ENCODE data around the gene POLE. TPM values are rescaled to one million over a fixed set of nuclear protein-coding genes. Genes with fewer than 3 reads are reported as not detected.

Gene POLE
- total RNA-seq, 1 experiment from 2014 or later = 62.9 TPM

DNA sequence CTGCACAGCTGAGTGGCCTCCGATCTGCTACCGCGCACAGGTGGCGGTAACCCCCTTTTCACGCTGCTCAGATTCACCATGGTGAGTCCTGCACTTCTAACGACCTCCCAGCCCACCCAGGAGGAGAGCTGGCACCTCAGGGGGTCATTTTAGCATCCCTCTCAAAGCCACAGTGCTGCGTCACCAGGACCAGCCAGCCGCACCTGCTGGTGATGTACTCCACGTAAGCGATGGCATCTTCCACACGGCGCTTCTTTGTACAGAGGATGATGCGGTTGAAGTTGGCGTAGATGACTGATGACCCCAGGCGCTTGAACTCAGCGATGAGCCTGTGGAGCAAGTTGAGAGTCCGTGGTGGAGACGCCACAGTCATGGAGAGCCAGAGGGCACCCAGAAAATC is 49.3 kb downstream of the POLE start:
- H3K9me2 ChIP-seq (ENCODE audit: insufficient read depth) = no peaks in the 10 kb centered on the region
- H2AFZ ChIP-seq = no peak overlapping the region
- CTCF ChIA-PET = no interaction called here
- H3F3A ChIP-seq (ENCODE audit: insufficient read depth, low read depth) = no peaks in the 10 kb centered on the region; the same call in 1 of the 2 replicates
- no peak overlapping the region for H3K27ac ChIP-seq
- H3K4me2 ChIP-seq = no peak overlapping the region
- TF ChIP-seq CTCF (conservative IDR thresholded peaks at IDR 0.05) = no peak
- no peak for TF ChIP-seq EZH2 (IDR thresholded peaks at IDR 0.05; ENCODE audit: low read depth)
- no peaks in the 10 kb centered on the region for H3K9me3 ChIP-seq (ENCODE audit: insufficient read depth, low read depth)
- POLR2A ChIA-PET (ENCODE audit: unreplicated experiment) = no interaction called here
- no peaks in the 10 kb centered on the region for H3K4me1 ChIP-seq (replicated peaks; ENCODE audit: insufficient read depth)
- no peaks in the 10 kb centered on the region for H3K79me2 ChIP-seq (ENCODE audit: low read depth)
- no peaks in the 10 kb centered on the region for H4K20me1 ChIP-seq (ENCODE audit: insufficient read depth)
- H3K36me3 ChIP-seq (ENCODE audit: low read depth) = peaks cover 6% of the 10 kb centered on the region; the same call in 1 of the 2 replicates
- H3K4me3 ChIP-seq = no peak overlapping the region
- intact Hi-C loops (cut with micrococcal nuclease; ENCODE audit: unreplicated experiment) = loop anchor here (1.0 kb wide), 1 partner anchor 38 kb away; no protein-coding TSS in a partner anchor
- no peaks in the 10 kb centered on the region for H3K27me3 ChIP-seq (ENCODE audit: insufficient read depth, low read depth)
- no TSS peak for BruUV-seq (replicated peaks)
- DNase-seq = no peak

DNA sequence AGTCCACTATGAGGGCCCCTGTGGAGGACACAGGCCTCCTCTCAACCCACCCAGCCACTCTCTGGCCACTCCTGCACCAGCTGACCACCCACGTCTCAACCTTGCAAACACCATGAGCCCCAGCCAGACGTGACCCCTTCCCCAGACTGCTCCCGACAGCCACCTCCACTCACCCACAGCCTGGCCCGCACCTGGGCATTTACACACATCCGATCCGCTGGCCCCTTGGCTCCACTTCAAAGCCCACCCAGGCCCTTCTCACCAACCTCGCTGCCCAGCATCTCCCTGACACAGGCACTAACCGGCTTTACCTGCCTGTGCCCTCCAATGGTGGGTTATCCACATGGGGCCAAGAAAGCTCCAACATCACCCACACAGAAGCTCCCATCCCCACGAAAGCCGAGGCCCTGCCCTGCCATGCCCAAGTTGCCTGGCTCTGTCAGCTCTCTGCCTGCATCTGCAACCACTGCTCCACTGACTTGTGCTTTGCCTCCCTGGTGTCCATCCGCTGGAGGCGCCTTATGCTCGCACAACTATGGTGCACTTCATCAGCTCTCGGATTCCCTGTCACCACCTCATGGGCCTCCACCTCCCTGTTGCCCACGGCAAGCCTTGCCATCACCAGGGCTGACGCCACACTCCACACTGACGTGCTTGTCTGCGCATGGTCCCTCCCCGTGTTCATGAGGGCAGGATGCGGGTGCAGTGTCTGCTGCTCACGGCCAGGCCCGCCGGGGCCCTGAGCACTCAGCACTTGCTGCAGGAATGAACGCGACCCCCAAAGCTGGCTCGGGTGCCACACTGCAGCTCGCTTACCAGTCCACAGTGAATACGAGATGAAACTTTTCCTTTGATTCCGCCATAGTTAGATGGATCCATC is 51.8 kb downstream of the POLE start:
- Histone ChIP-seq H3K4me2 (no peak overlapping the region), H2AFZ (no peak overlapping the region), H3K79me2 (ENCODE audit: low read depth) (no peaks in the 10 kb centered on the region), H3K4me1 (replicated peaks; ENCODE audit: insufficient read depth) (no peaks in the 10 kb centered on the region), H3K36me3 (ENCODE audit: low read depth) (peaks cover 12% of the 10 kb centered on the region), H3F3A (ENCODE audit: insufficient read depth, low read depth) (no peaks in the 10 kb centered on the region; the same call in 1 of the 2 replicates), H4K20me1 (ENCODE audit: insufficient read depth) (no peaks in the 10 kb centered on the region), H3K4me3 (no peak overlapping the region), H3K27me3 (ENCODE audit: insufficient read depth, low read depth) (no peaks in the 10 kb centered on the region), H3K9me2 (ENCODE audit: insufficient read depth) (no peaks in the 10 kb centered on the region), H3K27ac (no peak overlapping the region), H3K9me3 (ENCODE audit: insufficient read depth, low read depth) (no peaks in the 10 kb centered on the region)
- POLR2A ChIA-PET (ENCODE audit: unreplicated experiment) = interaction anchor here (0.5 kb wide), 1 partner anchor 704 kb away, joined by 6 read pairs; no protein-coding TSS in a partner anchor
- CTCF ChIA-PET = no interaction called here
- no peak for DNase-seq
- TF ChIP-seq EZH2 (IDR thresholded peaks at IDR 0.05; ENCODE audit: low read depth) = no peak
- no peak for TF ChIP-seq CTCF (conservative IDR thresholded peaks at IDR 0.05)
- intact Hi-C loops (cut with micrococcal nuclease; ENCODE audit: unreplicated experiment) = no loop called here
- BruUV-seq (replicated peaks) = no TSS peak

DNA sequence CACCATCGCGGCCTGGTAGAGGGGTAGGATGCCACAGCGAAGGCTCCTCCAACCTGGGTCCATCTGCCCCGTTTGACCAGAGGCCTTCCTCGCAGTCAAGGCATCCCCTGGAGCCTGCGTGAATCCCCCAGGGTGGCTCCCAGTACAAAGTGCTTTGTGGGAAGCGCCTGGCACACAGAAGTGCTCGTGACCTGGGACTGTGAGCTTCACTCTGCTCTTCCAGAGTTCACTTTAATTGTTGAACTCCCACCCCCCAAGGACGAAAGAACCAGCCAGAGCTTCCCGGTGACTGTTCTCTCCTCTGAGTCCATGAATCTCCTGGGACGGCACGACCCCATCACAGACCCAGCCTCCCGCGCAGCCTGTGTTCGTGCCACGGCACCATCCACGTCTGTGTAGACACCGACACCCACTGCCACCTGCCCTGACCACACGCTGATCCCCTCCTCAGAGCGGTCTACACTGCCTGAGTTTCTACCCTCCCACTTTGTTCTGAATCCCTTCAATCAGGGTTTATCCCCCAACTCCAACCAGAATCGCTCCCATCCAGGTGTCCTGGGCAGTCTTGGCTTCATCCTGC is 52.6 kb downstream of the POLE start:
- DNase-seq = no peak
- Histone ChIP-seq H3K27ac (no peak overlapping the region), H3K79me2 (ENCODE audit: low read depth) (no peaks in the 10 kb centered on the region), H3K4me3 (no peak overlapping the region), H3K9me3 (ENCODE audit: insufficient read depth, low read depth) (no peaks in the 10 kb centered on the region), H3K9me2 (ENCODE audit: insufficient read depth) (no peaks in the 10 kb centered on the region), H4K20me1 (ENCODE audit: insufficient read depth) (no peaks in the 10 kb centered on the region), H3K36me3 (ENCODE audit: low read depth) (peaks cover 12% of the 10 kb centered on the region), H3K27me3 (ENCODE audit: insufficient read depth, low read depth) (no peaks in the 10 kb centered on the region), H3K4me1 (replicated peaks; ENCODE audit: insufficient read depth) (no peaks in the 10 kb centered on the region), H3F3A (ENCODE audit: insufficient read depth, low read depth) (no peaks in the 10 kb centered on the region; the same call in 1 of the 2 replicates), H3K4me2 (no peak overlapping the region), H2AFZ (no peak overlapping the region)
- no TSS peak for BruUV-seq (replicated peaks)
- ChIA-PET POLR2A (ENCODE audit: unreplicated experiment) (no interaction called here), CTCF (no interaction called here)
- TF ChIP-seq EZH2 (IDR thresholded peaks at IDR 0.05; ENCODE audit: low read depth) (no peak), CTCF (conservative IDR thresholded peaks at IDR 0.05) (no peak)
- intact Hi-C loops (cut with micrococcal nuclease; ENCODE audit: unreplicated experiment) = no loop called here
